Ramos (cell line): ENCODE data around the gene MT1X.

Experiments
- in situ Hi-C: fragments of 300-500 bp; cut with MboI; formaldehyde crosslinking; loops from one replicate; pipeline ENCODE4 v1.14.3; 2022; ENCODE audit warnings: low sequenced_read_pairs; ENCODE audit not compliant: unreplicated experiment

The MT1X gene

DNA sequence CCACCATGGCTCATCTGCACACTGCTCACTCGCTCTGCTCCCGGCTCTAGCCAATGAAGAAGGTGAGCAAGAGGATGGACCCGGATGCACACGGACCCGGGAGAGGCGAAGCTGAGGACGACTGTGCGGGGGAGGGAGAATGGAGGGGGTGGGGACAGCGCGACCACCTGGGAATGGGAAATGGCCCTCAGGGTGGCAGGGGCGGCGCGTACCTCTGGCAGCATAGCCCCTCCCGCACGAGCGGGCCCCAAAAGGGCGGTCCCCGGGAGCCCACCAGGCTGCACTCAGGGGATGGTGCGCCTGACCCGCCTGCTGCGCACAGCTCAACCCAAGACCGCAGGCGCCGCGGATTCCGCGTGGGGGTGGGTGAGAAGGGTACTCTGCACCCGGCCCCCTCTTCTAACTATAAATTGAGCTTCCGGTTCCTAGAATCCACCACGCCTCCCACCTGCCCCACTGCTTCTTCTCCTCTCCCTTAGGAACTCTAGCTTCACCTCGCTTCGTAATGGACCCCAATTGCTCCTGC is 6.5 kb upstream of the MT1X start:
- in situ Hi-C loops, result no loop called here

DNA sequence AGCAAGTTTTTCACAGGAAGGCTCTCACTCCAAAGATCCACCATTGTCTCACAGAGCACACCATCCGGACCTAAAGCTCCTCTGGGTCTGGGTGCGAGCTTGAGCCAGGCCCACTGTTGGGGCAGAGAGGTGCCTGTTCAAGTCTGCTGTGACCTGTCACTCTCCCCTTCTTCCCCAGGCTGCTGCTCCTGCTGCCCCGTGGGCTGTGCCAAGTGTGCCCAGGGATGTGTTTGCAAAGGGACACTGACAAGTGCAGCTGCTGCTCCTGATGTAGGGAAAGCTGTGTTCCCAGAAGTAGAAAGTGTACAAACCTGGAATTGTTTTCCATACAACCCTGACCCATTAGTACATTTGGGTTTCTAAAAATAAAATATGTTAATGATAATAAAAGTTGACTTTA is 4.8 kb upstream of the MT1X start:
- in situ Hi-C loops, result no loop called here

DNA sequence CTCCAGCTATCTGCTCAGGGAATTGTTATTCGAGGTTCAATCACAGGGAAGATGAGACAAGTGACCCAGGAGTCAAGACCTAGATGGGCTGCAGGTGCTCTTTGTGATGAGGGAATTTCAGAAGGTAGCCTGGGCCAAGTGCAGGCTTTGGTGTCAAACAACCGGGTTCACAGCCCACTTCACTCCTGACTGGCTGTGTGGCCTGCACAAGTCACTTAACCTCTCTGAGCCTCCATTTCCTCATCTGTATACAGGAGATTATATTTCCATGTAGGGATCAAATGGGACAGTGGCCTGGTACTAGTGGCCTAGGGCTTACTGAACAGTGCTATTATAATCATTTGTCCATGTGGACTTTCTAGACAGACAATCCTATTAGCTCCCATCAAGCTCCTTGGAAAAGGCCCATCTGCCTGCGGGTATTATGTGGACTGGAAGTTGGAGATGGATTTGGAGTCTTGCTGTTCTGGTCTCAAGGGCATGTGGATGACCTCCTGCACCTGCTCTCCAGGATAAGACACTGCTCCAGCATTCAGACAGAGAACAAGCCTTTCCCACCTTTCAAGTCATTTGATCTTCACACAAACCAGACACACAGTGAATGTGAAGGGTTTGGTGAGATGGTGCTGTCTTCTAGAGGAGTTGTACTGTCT is 3.1 kb upstream of the MT1X start:
- in situ Hi-C loops, result no loop called here

DNA sequence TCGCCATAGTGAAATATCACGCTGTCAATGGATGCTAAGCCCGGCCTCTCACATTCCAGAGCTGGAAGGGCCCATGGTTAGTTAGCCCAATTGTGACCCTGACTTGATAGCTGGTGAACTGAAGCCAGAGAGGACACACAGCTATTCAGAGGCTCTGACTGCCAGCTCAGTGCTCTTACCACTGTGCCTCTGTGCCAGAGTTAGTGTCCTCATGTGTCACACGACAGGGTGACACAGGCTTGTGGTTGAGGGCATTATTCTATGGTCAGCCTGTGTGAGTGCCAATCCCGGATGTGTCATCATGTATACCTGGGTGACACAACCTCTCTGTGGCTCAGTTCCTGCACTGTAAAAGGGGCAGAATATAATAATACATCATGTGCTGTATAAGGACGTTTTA is 2.5 kb upstream of the MT1X start:
- in situ Hi-C loops, result no loop called here

DNA sequence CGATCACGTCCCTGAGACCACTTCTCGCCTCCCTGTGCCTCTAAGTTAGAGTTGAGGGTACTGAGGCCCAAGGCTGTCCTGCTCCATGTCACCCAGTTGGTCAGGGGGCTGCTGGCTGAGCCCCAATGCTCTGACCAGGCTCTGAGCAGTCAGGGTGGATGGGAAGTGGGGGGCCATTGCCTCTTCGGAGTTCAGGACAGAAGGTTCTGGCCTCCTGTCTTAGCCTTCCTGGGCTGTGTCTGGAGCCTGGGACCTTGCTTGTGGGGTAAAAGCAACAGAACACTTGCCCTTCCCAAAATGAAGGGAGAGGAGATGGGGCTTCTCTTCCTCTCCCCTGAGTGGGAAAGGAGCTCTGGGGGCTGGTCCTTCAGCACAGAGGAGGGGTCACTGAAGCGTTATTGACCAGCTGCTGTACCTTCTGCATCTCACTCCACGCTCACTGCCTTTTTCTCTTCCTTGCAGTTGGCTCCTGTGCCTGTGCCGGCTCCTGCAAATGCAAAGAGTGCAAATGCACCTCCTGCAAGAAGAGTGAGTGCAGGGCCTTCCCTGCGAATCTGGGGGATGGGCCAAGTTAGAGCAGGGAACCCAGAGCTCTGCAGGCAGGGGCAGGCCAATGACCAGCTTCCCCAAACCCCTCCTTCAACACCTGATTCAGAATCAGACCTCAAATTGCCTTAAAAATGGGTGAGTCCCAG is 580 bp downstream of the MT1X start:
- in situ Hi-C loops, result no loop called here

DNA sequence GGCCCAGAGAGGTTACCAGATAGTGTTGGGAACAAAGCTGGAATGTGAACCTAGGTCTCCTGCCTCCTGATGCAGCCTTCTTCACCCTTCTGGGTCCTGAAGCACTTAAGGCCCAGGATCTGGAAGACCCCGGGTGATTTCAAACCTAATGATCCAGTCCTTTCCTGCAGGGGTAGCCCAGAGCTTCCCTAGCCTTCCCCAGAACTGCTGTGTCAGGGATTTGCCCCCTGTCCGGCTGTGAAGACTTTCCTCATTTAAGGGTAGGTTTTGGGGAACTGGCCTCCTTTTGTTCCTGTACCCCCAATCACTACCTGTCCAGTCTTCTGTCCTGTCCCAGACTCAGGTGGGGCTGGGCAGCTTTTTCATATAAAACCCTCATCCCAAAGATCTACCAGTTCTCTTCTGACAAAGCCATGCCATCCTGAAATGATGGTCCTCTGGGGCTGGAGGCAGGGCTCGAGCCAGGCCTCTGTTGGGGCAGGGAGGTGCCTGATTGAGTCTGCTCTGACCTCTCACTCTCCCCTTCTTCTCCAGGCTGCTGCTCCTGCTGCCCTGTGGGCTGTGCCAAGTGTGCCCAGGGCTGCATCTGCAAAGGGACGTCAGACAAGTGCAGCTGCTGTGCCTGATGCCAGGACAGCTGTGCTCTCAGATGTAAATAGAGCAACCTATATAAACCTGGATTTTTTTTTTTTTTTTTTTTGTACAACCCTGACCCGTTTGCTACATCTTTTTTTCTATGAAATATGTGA is 1.3 kb downstream of the MT1X start:
- in situ Hi-C loops, result no loop called here

DNA sequence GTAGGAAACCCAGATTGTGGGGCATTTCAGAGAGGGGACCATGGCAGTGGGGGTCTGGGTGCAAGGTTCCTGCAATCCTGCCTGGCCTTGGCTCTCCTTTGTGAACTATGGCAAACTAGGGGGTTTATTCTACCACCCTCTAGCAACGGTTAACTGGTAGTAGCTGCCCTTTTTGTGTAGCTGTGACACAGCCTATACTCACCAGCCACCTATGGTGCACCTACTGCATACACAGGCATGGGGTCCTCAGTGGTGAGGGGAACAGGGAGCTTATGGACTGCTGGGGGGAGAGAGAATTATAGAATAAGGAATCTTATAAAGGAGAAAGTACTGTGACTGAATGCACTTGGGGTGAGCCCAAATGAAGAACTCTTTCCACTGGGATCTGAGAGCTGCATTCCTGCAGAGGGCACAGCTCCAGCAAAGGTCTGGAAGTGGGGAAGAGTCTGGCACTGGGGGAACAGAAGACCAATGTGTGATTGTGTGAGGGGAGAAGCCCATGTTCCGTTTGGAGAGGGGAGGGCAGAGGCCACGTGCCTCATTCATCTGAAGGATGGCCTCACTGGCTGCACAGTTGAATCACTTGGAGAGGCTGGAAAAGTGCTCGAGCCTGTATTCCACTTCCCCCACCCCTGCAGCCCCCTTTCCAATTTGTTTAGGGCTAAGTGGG is 2.1 kb downstream of the MT1X start:
- in situ Hi-C loops, result no loop called here

DNA sequence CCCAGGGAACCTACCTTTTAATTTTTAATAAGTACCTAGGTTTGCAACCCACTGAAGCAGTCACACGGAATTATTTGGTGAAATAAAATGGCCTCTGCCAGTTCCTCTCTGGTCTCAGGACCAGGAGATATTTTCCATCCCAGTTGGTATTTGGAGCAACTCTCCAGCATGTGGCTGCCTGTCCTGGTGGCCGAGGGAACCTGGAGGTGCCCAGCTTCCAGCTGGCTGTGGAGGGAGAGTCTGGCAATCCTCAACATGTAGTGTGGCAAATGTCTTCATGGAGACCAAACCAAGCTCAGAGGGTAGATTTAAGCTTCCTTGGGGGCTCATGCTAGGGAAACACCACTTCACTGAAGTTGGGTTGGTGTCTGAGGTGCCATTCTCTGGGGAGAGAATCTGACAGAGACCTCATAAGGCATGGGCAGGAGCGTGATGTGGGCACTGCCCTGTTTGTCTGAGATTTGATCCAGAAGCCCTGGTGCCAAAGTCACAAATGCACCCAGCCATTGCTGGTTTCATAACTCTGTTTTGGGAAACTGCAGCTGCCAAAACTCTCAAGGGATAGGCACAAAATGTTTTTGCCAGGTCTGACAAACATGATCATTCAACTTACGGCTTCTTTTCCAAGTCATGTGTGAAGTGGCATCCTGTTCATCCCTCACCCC is 2.8 kb downstream of the MT1X start:
- in situ Hi-C loops, result no loop called here

DNA sequence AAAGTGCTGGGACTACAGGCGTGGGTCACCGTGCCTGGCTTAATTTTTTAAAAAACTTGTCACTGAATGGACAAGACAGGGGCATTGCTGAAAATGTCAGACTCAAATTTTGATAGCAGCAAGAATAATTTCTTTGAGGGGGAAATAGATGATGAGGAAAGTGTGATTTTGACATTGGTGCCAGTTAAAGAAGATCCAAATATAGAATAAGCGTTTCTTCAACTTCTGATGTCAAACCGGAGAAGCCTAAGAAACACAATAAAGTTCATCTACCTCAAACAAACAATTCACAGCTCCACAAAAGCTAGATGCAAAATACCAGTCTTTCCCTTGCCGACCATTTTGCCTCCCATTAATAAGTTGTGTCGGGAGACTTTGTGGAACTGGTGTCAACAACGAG is 4.5 kb downstream of the MT1X start:
- in situ Hi-C loops, result no loop called here

DNA sequence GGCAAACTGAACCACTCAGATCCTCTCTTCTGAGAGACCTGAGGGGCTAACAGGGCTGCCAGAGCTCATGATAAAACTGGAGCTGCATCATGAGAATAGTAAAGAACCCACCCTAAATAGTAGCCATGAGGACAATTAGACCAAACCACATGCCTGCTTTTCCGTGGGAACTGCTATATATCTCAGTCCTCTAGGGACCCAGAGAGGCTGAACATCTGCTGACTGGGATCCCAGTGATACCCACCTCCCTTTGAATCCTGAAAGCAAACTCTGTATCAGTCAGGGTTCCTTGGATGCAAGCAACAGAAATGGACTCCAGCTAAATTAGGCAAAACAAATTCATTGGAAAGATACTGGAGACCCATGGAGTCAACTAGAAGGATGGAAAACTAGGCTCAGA is 6.5 kb downstream of the MT1X start:
- in situ Hi-C loops, result no loop called here

DNA sequence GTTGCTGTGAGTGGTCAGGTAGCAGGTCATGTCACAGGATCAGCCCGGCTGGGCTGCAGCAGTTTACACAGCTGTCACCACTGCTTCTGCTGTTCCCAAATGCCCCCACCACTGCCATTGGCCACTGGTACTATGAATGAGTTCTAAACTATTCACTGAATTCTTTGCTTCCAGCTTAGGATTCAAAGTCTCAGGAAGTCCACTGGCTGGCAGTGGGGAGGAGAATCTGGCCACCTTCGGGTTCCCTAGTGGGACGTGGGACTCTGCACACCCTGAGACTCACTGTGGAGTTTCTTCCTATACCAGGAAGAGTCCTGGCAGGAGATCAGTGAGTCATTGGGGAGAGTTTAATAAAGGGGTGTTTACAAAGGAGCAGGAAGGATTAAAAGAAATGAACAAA is 6.9 kb downstream of the MT1X start:
- in situ Hi-C loops, result no loop called here

DNA sequence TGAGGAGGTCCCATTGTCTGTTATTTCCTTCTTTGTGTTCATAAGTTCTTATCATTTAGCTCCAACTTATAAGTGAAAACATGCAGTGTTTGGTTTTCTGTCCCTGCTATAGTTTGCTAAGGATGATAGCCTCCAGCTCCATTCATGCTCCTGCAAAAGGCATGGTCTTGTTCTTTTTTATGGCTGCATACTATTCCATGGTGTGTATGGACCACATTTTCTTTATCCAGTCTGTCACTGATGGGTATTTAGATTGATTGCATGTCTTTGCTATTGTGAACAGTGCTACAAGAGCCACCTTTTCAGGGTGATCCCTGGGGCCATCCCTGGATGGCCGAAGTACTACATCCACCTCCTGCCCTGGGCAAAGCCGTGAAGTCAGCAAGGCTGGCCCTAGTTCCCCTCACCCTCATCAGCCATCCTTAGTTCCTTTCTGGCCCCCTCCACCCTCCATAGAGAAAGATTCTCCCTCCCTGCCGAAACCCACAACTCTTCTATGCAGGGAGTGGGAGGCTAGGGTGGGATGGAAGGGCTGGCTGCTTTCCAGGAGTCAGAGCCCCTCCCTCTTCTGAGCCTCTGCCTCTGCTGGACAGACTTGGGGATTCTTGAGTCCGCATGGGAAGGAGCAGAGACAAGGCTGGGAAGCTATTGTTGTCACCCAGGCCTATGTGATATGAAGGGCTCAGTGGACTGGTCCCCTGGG is 8.3 kb downstream of the MT1X start:
- in situ Hi-C loops, result no loop called here

DNA sequence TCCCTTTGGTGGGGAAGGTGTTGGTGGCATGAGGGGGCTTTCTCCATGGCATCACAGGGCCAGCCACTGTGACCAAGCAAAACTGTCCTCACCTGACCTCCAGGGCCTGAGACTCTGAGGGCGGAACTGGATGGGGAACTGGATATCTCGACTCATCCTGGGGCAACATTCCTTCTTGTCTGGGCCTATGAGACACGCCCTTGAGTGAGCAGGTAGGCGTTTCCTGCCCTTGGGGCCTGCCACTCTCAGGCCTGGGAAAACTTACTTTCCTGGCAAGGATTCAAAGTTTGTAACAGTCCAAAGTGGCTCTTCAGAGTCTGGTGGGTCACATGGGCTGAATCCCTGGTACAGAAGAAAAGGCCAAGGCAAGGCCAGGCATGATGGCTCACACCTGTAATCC is 9.6 kb downstream of the MT1X start:
- in situ Hi-C loops, result no loop called here

DNA sequence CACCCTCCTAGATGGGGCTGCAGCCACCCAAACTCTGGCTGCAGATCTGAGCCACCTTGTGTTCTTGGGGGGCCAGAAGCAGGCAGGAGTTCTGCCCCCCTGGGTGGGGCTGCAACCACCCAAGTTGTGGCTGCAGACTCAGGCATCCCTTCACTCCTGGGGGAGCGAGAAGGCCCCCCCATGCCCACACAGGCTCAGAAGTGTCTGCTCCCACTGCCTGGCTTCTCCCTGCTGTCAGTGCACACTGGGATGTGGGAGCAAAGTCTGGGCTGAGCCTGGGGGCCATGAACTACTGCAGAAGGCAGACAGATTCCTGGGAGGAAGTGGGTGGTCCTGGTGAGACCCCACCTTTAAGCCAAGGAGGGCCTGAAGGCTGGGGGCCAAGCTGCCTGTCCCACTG is 13.0 kb downstream of the MT1X start:
- in situ Hi-C loops, result no loop called here

DNA sequence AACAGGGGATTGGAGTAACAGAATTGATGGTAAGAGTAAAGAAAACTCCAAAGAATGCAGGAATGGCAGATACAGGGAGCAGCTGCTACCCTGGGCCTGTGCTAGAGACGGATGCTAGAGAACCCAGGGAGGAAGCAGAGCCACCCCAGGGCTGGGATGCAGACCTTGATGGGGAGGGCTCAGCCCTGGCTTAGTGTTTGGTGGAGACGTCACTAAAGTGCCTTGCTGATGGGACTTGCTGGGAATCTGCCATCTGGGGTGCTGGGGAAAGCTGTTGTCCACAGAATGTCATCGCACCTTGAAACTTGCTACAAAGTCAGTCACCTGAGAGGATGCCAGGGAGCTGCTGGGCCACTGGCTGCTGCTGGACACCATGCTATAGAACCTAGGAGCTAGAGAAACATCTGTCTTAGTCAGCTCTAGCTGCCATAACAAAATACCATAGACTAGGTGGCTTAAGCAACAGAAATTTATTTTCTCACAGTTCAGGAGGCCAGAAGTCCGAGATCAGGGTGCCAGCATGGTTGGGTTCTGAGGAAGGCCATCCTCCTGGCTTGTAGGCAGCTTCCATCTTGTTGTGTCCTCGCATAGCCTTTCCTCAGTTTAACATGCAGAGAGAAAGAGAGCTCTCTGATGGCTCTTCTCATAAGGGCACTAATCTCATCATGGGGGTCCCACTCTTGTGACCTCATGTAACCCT is 15.3 kb downstream of the MT1X start:
- in situ Hi-C loops, result no loop called here

DNA sequence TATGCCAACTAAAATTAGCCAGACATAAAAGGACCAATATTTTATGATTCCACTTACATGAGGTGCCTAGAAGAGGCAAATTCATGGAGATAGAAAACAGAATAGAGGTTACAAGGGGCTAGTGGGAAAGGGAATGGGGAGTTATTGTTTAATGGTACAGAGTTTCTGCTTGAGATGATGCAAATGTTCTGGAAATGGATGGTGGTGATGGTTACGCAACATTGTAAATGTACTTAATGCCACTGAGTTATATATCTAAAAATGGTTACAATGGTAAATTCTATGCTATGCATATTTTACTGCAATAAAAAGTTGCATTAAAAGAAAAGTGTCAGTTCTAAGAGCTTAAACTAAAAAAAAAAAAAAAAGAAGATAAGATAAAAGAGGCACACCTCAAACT is 17.9 kb downstream of the MT1X start:
- in situ Hi-C loops, result loop anchor here (10.0 kb wide), 2 partner anchors 125 to 755 kb away; no protein-coding TSS in a partner anchor

DNA sequence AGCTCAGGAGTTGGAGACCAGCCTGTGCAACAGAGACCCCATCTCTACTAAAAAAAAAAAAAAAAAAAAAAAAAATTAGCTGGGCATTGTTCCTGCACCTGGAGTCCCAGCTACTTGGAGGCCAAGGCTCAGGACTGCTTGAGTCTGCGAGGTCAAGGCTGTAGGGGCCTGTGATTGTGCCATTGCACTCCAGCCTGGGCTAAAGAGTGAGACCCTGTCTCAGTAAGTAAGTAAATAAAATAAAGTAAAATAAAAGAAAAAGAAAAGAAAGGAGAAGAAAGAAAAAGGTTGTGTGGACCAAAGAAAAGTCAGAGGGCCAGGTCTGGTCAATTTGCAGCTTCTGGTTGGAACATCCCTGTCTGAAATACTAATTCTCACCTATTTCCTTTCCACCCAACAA is 18.4 kb downstream of the MT1X start:
- in situ Hi-C loops, result loop anchor here (10.0 kb wide), 2 partner anchors 126 to 756 kb away; no protein-coding TSS in a partner anchor

DNA sequence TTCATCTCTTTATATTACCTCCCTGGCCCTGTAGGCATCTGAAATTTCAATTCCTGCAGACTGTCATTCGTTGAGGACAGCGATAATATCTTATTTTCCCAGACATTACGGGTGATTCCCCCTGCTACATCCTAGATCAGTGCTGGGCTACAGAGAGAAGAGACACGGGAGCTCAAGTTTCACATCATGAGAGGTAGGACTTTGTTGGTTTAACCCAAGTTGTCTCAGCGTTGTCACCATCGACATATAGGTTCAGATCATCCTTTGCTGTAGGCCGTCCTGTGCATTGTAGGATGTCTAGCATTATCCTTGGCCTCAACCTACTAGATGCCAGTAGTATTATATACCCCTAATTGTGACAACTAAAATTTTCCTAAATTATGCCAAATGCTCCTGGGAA is 19.3 kb downstream of the MT1X start:
- in situ Hi-C loops, result loop anchor here (10.0 kb wide), 2 partner anchors 127 to 757 kb away; no protein-coding TSS in a partner anchor

DNA sequence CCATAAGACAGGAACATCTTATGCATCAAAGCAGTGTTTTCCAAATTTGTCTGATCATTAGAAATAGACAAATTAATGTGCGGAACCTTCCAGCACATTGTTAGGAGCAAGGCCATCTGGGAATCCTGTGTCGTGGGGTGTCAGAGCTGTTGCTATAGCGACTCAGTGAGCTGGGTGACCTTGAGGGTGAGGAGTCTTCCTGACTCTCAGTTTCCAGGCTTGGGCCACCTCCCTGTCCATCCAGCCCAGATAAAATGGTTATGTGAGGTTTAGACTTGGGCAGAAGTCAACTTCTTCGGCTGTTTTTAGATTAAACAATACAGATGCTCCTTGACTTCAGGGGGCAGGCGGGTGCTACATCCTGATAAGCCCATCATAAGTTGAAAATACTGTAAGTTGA is 20.6 kb downstream of the MT1X start:
- in situ Hi-C loops, result loop anchor here (10.0 kb wide), 2 partner anchors 128 to 758 kb away; no protein-coding TSS in a partner anchor
